Endodermal cell (in vitro differentiated cells): ENCODE results near the gene ACO1. TPM values are rescaled to one million over a fixed set of nuclear protein-coding genes. Genes with fewer than 3 reads are reported as not detected.

Experiments used
- DNase-seq: peaks from one replicate; pipeline ENCODE4 v3.0.0-alpha.2; 2017
- H3K27ac ChIP-seq: 2 replicates; pipeline ENCODE4 v1.5.1; 2013; ENCODE audit warnings: mild to moderate bottlenecking, low read depth, low read length, moderate library complexity
- H3K27me3 ChIP-seq: 2 replicates; pipeline ENCODE4 v1.6.1; 2013; ENCODE audit warnings: mild to moderate bottlenecking, low read length, moderate library complexity; ENCODE audit not compliant: insufficient read depth, control insufficient read depth, poor library complexity, severe bottlenecking
- H3K36me3 ChIP-seq: 2 replicates; pipeline ENCODE4 v1.7.0; 2013; ENCODE audit warnings: mild to moderate bottlenecking, low read length, moderate library complexity; ENCODE audit not compliant: control insufficient read depth, insufficient read depth
- H3K4me1 ChIP-seq: one replicate; pipeline ENCODE4 v1.7.0; 2013; ENCODE audit warnings: low read length; ENCODE audit not compliant: control insufficient read depth, insufficient read depth
- H3K4me3 ChIP-seq: 2 replicates; pipeline ENCODE4 v1.5.1; 2013; ENCODE audit warnings: mild to moderate bottlenecking, low read length, moderate library complexity
- H3K9ac ChIP-seq: 2 replicates; pipeline ENCODE4 v1.6.1; 2013; ENCODE audit warnings: mild to moderate bottlenecking, low read length, moderate library complexity; ENCODE audit not compliant: poor library complexity, severe bottlenecking; ENCODE audit errors: extremely low read depth
- H3K9me3 ChIP-seq: 2 replicates; pipeline ENCODE4 v1.6.1; 2013; ENCODE audit warnings: mild to moderate bottlenecking, low read length, moderate library complexity; ENCODE audit not compliant: control insufficient read depth
- H3K27ac Mint-ChIP-seq: 2 replicates; pipeline ENCODE4 v1.8.0; 2020; ENCODE audit warnings: mixed read lengths
- H3K27me3 Mint-ChIP-seq: 2 replicates; pipeline ENCODE4 v1.8.0; 2021; ENCODE audit warnings: mild to moderate bottlenecking, mixed read lengths; ENCODE audit not compliant: insufficient read depth
- H3K36me3 Mint-ChIP-seq: 2 replicates; pipeline ENCODE4 v1.8.0; 2020; ENCODE audit warnings: low read depth, mixed read lengths
- H3K4me1 Mint-ChIP-seq: 2 replicates; pipeline ENCODE4 v1.8.0; 2020; ENCODE audit warnings: mixed read lengths
- H3K4me3 Mint-ChIP-seq: 2 replicates; pipeline ENCODE4 v1.8.0; 2020; ENCODE audit warnings: mild to moderate bottlenecking, moderate library complexity, mixed read lengths
- H3K9me3 Mint-ChIP-seq: 2 replicates; pipeline ENCODE4 v1.8.0; 2020; ENCODE audit warnings: mild to moderate bottlenecking, mixed read lengths
- WGBS, 2 experiments: methylation state at CpG; one replicate each; pipeline versions ENCODE4 v1.1.5 to v1.1.7; 2013; ENCODE audit warnings: missing lambda C conversion rate in 2 of 2, mixed read lengths in 1 of 2; ENCODE audit not compliant: insufficient coverage in 1 of 2, insufficient read length in 1 of 2; 5-methylcytosine and 5-hydroxymethylcytosine counted together
- total RNA-seq, 2 donors: library from RNA; stranded (reverse); fragmentation: NEBNext Ultra II Directional in 1 of 2; extraction: Animal tissue kit (Norgen Biotek cat#: 25700) in 1 of 2; gene quantifications; 2 replicates in 1 of 2; 3 replicates in 1 of 2; pipeline ENCODE4 v1.2.1, GENCODE V29; 2021
- TF ChIP-seq, protein P1 (sequence below): fragments of 200-600 bp; sonication (generic); conservative IDR thresholded peaks from 2 replicates; pipeline ENCODE4 v1.5.0; 2021; ENCODE audit warnings: antibody characterized with exemption, mild to moderate bottlenecking

Gene ACO1
- total RNA-seq, 2 donors from 2014 or later, result 33.6 to 52.8 TPM

- H3K4me1 Mint-ChIP-seq, result no peaks in the 10 kb centered on the region
- Histone ChIP-seq H3K9me3 (peaks cover 1% of the 10 kb centered on the region), H3K4me1 (no peaks in the 10 kb centered on the region), H3K36me3 (peaks cover 48% of the 10 kb centered on the region), H3K27ac (no peak overlapping the region), H3K9ac (no peak overlapping the region), H3K27me3 (no peaks in the 10 kb centered on the region), H3K4me3 (no peak overlapping the region)
- H3K4me3 Mint-ChIP-seq, result no peak overlapping the region
- DNase-seq, result no peak
- H3K9me3 Mint-ChIP-seq, result no peaks in the 10 kb centered on the region
- H3K36me3 Mint-ChIP-seq, result peaks cover 40% of the 10 kb centered on the region
- H3K27ac Mint-ChIP-seq, result no peak overlapping the region
- H3K27me3 Mint-ChIP-seq, result no peaks in the 10 kb centered on the region
- WGBS, 2 experiments, result 83 to 88% methylated on average over 1 of the region's 1 CpG
- TF ChIP-seq, protein P1, sequence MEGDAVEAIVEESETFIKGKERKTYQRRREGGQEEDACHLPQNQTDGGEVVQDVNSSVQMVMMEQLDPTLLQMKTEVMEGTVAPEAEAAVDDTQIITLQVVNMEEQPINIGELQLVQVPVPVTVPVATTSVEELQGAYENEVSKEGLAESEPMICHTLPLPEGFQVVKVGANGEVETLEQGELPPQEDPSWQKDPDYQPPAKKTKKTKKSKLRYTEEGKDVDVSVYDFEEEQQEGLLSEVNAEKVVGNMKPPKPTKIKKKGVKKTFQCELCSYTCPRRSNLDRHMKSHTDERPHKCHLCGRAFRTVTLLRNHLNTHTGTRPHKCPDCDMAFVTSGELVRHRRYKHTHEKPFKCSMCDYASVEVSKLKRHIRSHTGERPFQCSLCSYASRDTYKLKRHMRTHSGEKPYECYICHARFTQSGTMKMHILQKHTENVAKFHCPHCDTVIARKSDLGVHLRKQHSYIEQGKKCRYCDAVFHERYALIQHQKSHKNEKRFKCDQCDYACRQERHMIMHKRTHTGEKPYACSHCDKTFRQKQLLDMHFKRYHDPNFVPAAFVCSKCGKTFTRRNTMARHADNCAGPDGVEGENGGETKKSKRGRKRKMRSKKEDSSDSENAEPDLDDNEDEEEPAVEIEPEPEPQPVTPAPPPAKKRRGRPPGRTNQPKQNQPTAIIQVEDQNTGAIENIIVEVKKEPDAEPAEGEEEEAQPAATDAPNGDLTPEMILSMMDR, result no peak
These were observed 69.8 kb downstream of the ACO1 start for GRCh38 chr9:32454280-32454679.

DNA sequence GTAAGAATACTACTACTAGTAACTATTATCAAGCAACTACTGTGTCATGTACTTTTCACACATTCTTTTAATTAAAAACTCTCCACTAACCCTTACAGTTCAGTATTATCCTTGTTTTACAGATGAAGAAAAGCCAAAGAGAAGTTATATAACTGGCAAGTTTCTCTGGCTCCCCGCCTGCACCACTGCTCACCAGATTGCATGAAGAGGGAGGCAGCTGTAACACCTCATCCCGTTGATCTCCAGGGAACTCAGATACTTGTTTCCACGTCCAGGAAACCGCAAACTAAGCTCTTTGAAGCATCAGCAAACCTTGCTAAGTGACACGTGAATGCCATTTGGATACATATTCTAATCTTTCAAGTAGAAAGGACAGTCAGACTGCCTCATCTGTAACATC, 71.3 kb downstream of the ACO1 start:
- no peak overlapping the region for H3K27ac Mint-ChIP-seq
- Histone ChIP-seq H3K27ac (no peak overlapping the region), H3K4me3 (no peak overlapping the region), H3K36me3 (peaks cover 40% of the 10 kb centered on the region), H3K9me3 (peaks cover 9% of the 10 kb centered on the region), H3K27me3 (no peaks in the 10 kb centered on the region), H3K9ac (no peak overlapping the region), H3K4me1 (no peaks in the 10 kb centered on the region)
- peaks cover 40% of the 10 kb centered on the region for H3K36me3 Mint-ChIP-seq
- no peaks in the 10 kb centered on the region for H3K9me3 Mint-ChIP-seq
- WGBS, 2 experiments, result 82 to 89% methylated on average over 5 of the region's 5 CpGs
- H3K27me3 Mint-ChIP-seq, result no peaks in the 10 kb centered on the region
- TF ChIP-seq, protein P1, result no peak
- no peak overlapping the region for H3K4me3 Mint-ChIP-seq
- no peak for DNase-seq
- no peaks in the 10 kb centered on the region for H3K4me1 Mint-ChIP-seq

GRCh38 chr9:32456564-32456963, 72.1 kb downstream of the ACO1 start:
- Histone ChIP-seq H3K9ac (no peak overlapping the region), H3K27me3 (no peaks in the 10 kb centered on the region), H3K9me3 (peaks cover 9% of the 10 kb centered on the region), H3K4me3 (peak overlapping the region; percentile 0), H3K36me3 (peaks cover 34% of the 10 kb centered on the region), H3K4me1 (no peaks in the 10 kb centered on the region), H3K27ac (no peak overlapping the region)
- Mint-ChIP-seq H3K27me3 (no peaks in the 10 kb centered on the region), H3K36me3 (peaks cover 34% of the 10 kb centered on the region), H3K9me3 (no peaks in the 10 kb centered on the region), H3K4me1 (no peaks in the 10 kb centered on the region), H3K27ac (no peak overlapping the region), H3K4me3 (no peak overlapping the region)
- TF ChIP-seq, protein P1, result no peak
- no peak for DNase-seq
- 91 to 100% methylated on average over 1 of the region's 1 CpG for WGBS, 2 experiments
